Inferior parietal cortex (tissue), 1 donor: Measurements from ENCODE around the gene RIMS4.

Source experiments
- DNase-seq: peaks from one replicate; pipeline ENCODE4 v3.0.0-alpha.2; 2016; ENCODE audit errors: extremely low spot score

Gene RIMS4

GRCh38 chr20:44701858-44702256, 108.5 kb downstream of the RIMS4 start:
- no peak for DNase-seq
